GM08714 (cell line): ENCODE measurements around the gene FGF8.
"Not testable (repeated sequence)": the region's sequence is repeated elsewhere in the genome, so short reads cannot be mapped to it uniquely, and the experiment has no call there.

Source experiments
- H3K4me3 ChIP-seq: fragments of 200-500 bp; sonication (Bioruptor generic); 2 replicates; pipeline ENCODE4 v1.5.1; 2014; ENCODE audit warnings: mild to moderate bottlenecking, low read length, inconsistent platforms
- ZNF274 ChIP-seq: IDR thresholded peaks from 2 replicates; pipeline ENCODE4 v1.6.1; 2012; ENCODE audit warnings: mild to moderate bottlenecking, low read depth, low read length

Gene FGF8

GRCh38 chr10:101789686-101790085, 13.8 kb upstream of the FGF8 start:
- H3K4me3 ChIP-seq: no peak overlapping the region
- TF ChIP-seq ZNF274: no peak

DNA sequence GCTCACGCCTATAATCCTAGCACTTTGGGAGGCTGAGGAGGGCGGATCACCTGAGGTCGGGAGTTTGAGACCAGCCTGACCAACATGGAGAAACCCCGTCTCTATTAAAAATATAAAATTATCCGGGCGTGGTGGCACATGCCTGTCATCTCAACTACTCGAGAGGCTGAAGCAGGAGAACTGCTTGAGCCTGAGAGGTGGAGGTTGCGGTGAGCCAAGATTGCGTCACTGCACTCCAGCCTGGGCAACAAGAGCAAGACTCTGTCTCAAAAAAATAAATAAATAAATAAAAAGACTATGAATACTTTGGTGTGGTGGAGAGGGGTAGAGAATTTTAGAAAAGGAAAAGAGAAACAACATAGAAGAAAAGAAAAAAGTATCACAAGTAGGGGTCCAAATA, 13.3 kb upstream of the FGF8 start:
- H3K4me3 ChIP-seq: not testable (repeated sequence)

DNA sequence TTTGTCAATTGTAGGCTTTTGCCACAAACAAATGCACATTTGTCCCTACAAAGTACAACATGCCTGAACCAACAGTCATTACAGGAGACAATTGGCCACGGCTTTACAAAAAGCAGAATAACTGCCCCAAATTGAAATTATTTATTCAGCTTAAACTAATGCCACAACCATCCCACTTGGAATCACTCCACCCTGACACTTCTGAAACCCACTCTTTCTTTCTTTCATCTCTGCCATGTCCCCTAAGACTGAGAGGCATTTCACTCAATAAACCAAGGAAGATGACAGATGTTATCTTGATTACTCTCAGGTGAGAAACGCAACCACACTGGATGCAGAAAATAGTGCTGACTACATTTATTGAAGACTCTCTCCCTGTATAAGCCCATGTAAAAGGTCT, 9.9 kb upstream of the FGF8 start:
- no peak overlapping the region for H3K4me3 ChIP-seq

GRCh38 chr10:101784558-101784957, 8.6 kb upstream of the FGF8 start:
- no peak overlapping the region for H3K4me3 ChIP-seq
- TF ChIP-seq ZNF274: no peak

More for the DNA sequence above, 9.9 kb upstream of the FGF8 start:
- TF ChIP-seq ZNF274: no peak

DNA sequence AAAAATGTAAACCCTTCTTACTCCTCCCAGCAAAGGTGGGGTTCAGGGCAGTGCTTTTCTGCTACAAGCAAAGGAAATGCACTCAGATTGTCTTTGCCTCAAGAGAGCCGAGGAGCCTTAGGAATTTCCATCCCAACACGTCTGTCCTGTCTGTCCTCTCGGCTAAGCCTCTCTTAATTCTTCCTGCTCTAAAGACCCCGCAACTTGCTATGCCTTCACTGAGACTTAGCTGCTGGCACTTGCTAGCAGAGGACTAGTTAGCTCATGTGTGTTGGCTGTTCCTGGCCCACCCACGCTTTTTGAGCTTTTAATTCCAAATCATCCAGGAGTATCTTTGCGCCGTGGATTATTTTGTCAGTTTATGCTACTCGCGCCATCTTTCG, 7.8 kb upstream of the FGF8 start:
- no peak for TF ChIP-seq ZNF274
- H3K4me3 ChIP-seq: peak overlapping the region; percentile 88

DNA sequence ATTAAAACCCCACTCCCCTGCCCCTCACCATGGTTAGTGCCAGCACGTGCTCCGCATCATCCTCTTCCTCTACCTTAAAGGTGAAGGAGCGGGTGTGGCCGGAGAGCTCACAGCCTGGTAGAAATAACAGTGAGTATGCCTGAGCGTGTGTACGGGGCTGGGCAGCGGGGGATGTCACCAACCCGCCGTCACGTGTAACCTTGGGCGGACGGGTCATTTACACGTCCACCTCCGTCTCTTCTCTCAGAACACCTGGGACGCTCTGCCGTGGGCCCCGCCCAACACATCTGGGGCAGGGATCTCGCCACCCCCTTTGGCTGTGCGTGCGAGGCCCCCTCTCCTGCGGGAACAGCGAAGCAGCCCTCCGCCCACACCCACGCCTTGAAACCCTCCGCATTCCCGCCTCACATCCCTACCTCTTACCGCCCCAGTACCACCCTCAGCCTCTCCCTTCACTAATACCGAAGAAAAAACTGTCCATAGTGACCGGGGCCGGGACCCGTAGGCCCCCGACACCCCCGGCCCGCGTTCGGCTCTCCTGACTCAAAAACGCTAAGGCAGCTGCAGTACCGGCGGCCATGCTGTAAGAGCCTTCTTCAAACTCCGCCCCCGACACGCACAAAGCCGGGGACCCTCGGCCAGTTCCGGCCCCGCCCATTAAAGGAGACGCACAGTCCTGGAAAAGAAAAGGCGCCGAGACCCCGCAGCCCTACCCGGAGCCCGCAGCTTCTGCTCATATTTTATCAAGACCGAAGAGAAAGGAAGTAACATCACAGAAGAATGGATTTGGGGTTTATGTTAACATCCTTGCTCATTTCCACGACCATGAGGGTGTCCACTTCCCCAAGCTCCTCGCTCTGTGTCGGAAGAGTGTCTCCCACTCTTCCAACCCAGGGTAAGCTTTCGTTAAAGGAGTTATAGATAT, 7.2 kb upstream of the FGF8 start, which contains the start of gene NPM3:
NPM3 (minus strand) TSS at position 636 of the 925 bp plus-strand sequence; CDS start at position 580, 56 bp downstream.
- TF ChIP-seq ZNF274: no peak
- H3K4me3 ChIP-seq: peak within 1 kb of the TSS; percentile 88

- H3K4me3 ChIP-seq: peak overlapping the region; percentile 88
- no peak for TF ChIP-seq ZNF274
Observed at GRCh38 chr10:101781984-101782810, 6.3 kb upstream of the FGF8 start.

GRCh38 chr10:101781655-101781983, 5.7 kb upstream of the FGF8 start:
- no peak for TF ChIP-seq ZNF274
- no peak overlapping the region; the same call in 1 of the 2 replicates for H3K4me3 ChIP-seq

GRCh38 chr10:101780818-101781654, 5.1 kb upstream of the FGF8 start:
- no peak overlapping the region for H3K4me3 ChIP-seq
- TF ChIP-seq ZNF274: no peak

- no peak for TF ChIP-seq ZNF274
- no peak overlapping the region for H3K4me3 ChIP-seq
Observed at GRCh38 chr10:101780187-101780817, 4.4 kb upstream of the FGF8 start.

DNA sequence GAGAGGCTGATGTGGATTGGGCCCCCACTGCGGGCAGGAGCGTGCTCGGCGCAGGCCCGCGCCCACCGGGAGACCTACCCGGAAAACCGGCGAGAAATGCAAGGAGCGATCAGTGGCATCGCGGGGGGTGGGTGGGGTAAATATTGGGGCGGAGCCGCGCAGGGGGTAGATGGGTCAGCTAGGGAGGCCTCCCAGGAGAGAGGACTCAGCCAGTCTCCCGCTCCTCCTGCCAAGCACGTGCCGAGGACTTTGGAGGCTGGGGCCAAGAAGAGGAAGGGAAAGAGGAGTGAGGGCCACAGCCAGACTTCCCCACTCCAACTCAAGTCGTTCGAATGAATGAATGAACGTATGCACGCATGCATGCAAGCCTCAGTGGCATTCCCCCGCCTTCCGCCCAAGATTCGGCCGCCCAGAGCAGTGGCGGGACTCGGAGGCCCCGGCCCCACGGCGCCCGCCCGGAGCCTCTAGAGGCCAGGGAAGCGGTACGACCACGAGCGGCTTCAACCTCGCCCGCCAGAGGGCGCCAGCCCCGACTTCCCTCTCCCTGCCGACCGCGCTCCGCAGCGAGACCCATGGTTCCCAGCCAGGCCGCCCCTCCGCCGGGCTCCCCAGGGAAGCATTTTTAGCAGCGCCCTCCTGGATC, 3.8 kb upstream of the FGF8 start:
- no peak for TF ChIP-seq ZNF274
- H3K4me3 ChIP-seq: peak overlapping the region; percentile 18; the same call in 1 of the 2 replicates

DNA sequence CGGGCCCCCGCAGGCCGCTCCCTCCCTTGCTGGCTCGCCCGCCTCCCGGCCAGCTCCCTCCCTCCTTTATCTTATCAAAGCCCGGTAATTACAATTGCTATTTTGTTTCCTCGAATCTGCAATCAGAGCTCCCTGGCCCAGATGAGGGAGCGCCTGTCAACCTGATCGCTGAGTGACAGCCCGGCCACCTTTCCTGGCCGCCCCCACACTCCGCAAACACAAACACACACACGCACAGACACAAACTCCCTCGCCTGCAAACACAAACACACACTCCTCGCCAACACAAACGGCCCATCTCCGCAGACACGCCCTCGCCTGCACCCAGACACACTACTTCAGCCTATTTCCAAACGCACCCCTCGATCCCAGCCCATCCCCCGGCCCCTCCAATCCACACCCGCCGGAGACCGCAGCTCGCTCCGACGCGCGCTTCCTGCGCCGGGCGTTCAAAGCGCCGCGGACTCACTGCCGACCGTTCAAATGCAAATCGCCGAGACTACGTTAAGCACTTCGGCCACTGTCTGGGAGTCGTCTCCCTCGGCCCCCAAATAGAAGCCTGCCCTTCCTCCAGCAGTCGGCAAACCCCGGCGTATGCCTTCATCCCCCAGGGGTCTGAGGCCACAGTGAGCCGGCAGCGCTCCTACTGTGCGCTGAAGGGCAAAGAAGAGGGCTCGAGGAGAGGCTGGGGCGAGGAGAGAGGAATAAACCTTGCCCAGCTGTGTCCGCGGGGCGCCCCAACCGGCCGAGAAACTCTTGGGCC, 3.0 kb upstream of the FGF8 start:
- no peak for TF ChIP-seq ZNF274
- H3K4me3 ChIP-seq: peak overlapping the region; percentile 18; the same call in 1 of the 2 replicates

GRCh38 chr10:101778151-101778780, 2.4 kb upstream of the FGF8 start:
- no peak overlapping the region for H3K4me3 ChIP-seq
- TF ChIP-seq ZNF274: no peak
